Measurements from ENCODE around the gene MFNG.
A peak's percentile ranks its signal among the peaks of the same experiment; 100 is the strongest.

MFNG gene

GRCh38 chr22:37519268-37520195 is 33.3 kb upstream of the MFNG start, which contains the start of gene CARD10 (continued):
- peak; percentile 82 for TF ChIP-seq GLIS2 (tag by site-specific recombination; IDR thresholded peaks at IDR 0.05)
- TF ChIP-seq ZNF510 (tag by site-specific recombination; IDR thresholded peaks at IDR 0.05; ENCODE audit: insufficient replicate concordance) = no peak
- TF ChIP-seq ZNF350 (tag by site-specific recombination; IDR thresholded peaks at IDR 0.05) = no peak
- no peak for TF ChIP-seq ZNF19 (tag by site-specific recombination; IDR thresholded peaks at IDR 0.05; ENCODE audit: low read depth)
- TF ChIP-seq RBAK (tag by site-specific recombination; IDR thresholded peaks at IDR 0.05) = no peak
- TF ChIP-seq ZNF544 (tag by site-specific recombination; IDR thresholded peaks at IDR 0.05) = no peak
- TF ChIP-seq ZBTB6 (tag by site-specific recombination; IDR thresholded peaks at IDR 0.05) = no peak
- TF ChIP-seq ZNF561 (tag by site-specific recombination; IDR thresholded peaks at IDR 0.05; ENCODE audit: borderline replicate concordance) = peak; percentile 46; the same call in 1 of the 2 replicates
- no peak for TF ChIP-seq ZNF501 (tag by site-specific recombination; IDR thresholded peaks at IDR 0.05)
- no peak for TF ChIP-seq PRDM1 (tag by site-specific recombination; IDR thresholded peaks at IDR 0.05)
- no peak for TF ChIP-seq ZNF701 (tag by site-specific recombination; IDR thresholded peaks at IDR 0.05)
- no peak for TF ChIP-seq ZNF366 (tag by site-specific recombination; conservative IDR thresholded peaks at IDR 0.05)
- no peak for TF ChIP-seq KLF16 (tag by site-specific recombination; IDR thresholded peaks at IDR 0.05)
- TF ChIP-seq ZNF138 (tag by site-specific recombination; IDR thresholded peaks at IDR 0.05; ENCODE audit: borderline replicate concordance) = no peak
- peak; percentile 70 for TF ChIP-seq PATZ1 (tag by site-specific recombination; IDR thresholded peaks at IDR 0.05)
- TF ChIP-seq, protein P1, sequence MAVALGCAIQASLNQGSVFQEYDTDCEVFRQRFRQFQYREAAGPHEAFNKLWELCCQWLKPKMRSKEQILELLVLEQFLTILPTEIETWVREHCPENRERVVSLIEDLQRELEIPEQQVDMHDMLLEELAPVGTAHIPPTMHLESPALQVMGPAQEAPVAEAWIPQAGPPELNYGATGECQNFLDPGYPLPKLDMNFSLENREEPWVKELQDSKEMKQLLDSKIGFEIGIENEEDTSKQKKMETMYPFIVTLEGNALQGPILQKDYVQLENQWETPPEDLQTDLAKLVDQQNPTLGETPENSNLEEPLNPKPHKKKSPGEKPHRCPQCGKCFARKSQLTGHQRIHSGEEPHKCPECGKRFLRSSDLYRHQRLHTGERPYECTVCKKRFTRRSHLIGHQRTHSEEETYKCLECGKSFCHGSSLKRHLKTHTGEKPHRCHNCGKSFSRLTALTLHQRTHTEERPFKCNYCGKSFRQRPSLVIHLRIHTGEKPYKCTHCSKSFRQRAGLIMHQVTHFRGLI (tag by site-specific recombination; IDR thresholded peaks at IDR 0.05) = 0 out of 2 replicates have a peak, but pooled peaks have one; percentile 23
- no peak for TF ChIP-seq ZNF324 (tag by site-specific recombination; IDR thresholded peaks at IDR 0.05)
- TF ChIP-seq ZNF707 (tag by site-specific recombination; IDR thresholded peaks at IDR 0.05) = no peak
- TF ChIP-seq ZBTB49 (tag by site-specific recombination; IDR thresholded peaks at IDR 0.05; ENCODE audit: low read depth) = no peak
- TF ChIP-seq ZEB2 (tag by site-specific recombination; IDR thresholded peaks at IDR 0.05) = no peak
- no peak for TF ChIP-seq ZNF704 (tag by site-specific recombination; IDR thresholded peaks at IDR 0.05)
- TF ChIP-seq ZNF211 (tag by site-specific recombination; IDR thresholded peaks at IDR 0.05; ENCODE audit: low read depth) = no peak
- TF ChIP-seq ZNF280C (tag by site-specific recombination; IDR thresholded peaks at IDR 0.05) = no peak
- no peak for TF ChIP-seq ZNF121 (tag by site-specific recombination; IDR thresholded peaks at IDR 0.05)
- TF ChIP-seq IKZF3 (tag by site-specific recombination; IDR thresholded peaks at IDR 0.05) = peak; percentile 52; the same call in 1 of the 2 replicates
- peak; percentile 21; the same call in 1 of the 2 replicates for TF ChIP-seq SP2 (tag by site-specific recombination; IDR thresholded peaks at IDR 0.05)
- TF ChIP-seq, protein P2, sequence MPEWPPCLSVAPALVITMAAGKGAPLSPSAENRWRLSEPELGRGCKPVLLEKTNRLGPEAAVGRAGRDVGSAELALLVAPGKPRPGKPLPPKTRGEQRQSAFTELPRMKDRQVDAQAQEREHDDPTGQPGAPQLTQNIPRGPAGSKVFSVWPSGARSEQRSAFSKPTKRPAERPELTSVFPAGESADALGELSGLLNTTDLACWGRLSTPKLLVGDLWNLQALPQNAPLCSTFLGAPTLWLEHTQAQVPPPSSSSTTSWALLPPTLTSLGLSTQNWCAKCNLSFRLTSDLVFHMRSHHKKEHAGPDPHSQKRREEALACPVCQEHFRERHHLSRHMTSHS (tag by site-specific recombination; IDR thresholded peaks at IDR 0.05) = no peak
- no peak for TF ChIP-seq ZNF311 (tag by site-specific recombination; IDR thresholded peaks at IDR 0.05; ENCODE audit: borderline replicate concordance)
